HG03139 (cell line): ENCODE results near the gene SCN5A.

Experiments used
- ATAC-seq: cut with Tn5 transposase; IDR thresholded peaks from one replicate; pipeline ENCODE4 v1.9.1; 2021; ENCODE audit not compliant: unreplicated experiment

Gene SCN5A

DNA sequence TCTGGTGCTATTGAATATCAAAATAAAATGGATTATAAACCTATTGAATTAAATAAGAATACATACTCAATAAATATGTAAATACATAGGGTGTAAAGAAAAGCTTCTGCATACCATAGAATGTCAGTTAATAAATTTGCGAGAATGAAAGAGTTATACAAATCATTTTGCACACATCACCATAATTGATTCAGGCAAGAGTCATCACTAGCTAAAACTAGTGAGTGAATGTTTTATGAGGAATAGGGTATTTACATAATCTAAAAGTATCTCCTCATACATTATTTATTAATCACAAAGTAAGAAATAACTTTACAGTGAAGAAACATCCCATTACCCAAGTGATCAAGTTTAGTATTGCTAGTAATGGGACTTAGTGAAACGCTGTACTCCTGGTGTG is 139.8 kb downstream of the SCN5A start:
- ATAC-seq = no peak

DNA sequence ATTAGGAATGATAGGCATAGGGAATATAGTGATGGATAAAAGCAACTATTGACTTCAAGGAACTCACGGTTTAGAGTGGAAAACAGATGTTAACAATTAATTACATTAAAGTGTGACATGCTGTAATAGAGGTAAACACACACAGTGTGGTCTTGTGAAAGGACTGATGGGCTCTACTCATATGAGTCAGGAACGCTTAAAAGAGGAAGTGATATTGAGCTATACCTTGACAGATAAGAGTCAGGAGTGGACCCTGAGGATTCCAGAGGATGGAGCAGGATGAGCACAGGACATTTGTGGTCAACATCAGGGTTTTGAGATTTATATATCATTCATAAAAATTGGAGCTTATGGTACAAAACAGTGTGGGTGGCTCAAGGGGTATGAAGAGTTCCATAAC is 142.4 kb downstream of the SCN5A start:
- peak; percentile 98 for ATAC-seq

DNA sequence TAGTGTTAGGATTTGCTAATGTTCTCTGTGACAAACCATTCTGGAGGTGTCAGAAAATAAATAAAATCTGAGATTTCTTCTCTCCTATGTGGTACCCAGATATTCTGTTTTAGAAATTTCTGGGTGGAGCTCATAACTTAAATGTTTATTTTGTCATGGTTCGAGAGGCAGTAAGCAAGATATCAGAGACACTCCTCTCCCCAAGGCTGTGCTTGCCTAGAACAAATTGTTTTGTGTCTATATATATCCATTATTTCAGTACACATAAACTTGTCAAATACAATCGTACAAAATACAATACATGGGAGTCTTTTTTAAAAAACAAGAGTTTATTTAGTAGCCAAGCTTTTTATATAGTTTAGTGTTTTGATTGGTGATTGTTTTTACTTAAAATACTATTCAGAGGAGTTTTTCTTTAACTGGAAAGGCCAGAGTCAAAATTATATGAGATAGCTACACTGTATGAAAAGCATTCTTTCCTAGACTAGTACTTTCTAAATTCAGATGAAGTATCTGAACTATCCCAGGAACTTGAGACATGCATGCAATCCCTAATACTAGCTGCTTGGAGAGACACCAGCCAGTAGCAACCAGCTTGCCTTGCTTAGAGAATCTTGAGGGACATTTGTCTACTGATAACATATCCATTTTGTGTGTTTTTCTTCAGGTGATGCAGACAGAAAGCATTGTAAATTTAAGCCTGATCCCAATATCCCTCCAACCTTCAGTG is 148.6 kb downstream of the SCN5A start:
- no peak for ATAC-seq
